WTC11 (cell line): ENCODE data around the gene CD2BP2. TPM values are rescaled to one million over a fixed set of nuclear protein-coding genes. Genes with fewer than 3 reads are reported as not detected.

Source experiments
- ATAC-seq: fragments of 200-7000 bp; cut with Tn5 transposase; 2 replicates; pipeline ENCODE4 v1.10.0; 2021; ENCODE audit warnings: mild to moderate bottlenecking, moderate library complexity
- CTCF ChIA-PET: fragments of 300-600 bp; sonication (Branson Sonifier 250); formaldehyde crosslinking; loops from one replicate; lab custom pipeline; 2021; ENCODE audit warnings: antibody characterized with exemption; lab: Charles Lee
- POLR2A ChIA-PET: fragments of 350-600 bp; sonication (Branson Sonifier 250); formaldehyde crosslinking; loops from one replicate; lab custom pipeline; 2021; ENCODE audit warnings: antibody characterized with exemption; lab: Charles Lee
- DNase-seq: peaks from one replicate; pipeline ENCODE4 v3.0.0; 2021; ENCODE audit warnings: low spot score
- H3K27ac Mint-ChIP-seq: 2 replicates; pipeline ENCODE4 v1.8.0; 2021; ENCODE audit warnings: mixed read lengths
- H3K27me3 Mint-ChIP-seq: 2 replicates; pipeline ENCODE4 v1.8.0; 2021; ENCODE audit warnings: low read depth, mild to moderate bottlenecking, moderate library complexity, mixed read lengths
- H3K36me3 Mint-ChIP-seq: 2 replicates; pipeline ENCODE4 v1.8.0; 2021; ENCODE audit warnings: mixed read lengths
- H3K4me1 Mint-ChIP-seq: 2 replicates; pipeline ENCODE4 v1.8.0; 2022; ENCODE audit warnings: mixed read lengths
- H3K4me3 Mint-ChIP-seq: 2 replicates; pipeline ENCODE4 v1.8.0; 2021; ENCODE audit warnings: mild to moderate bottlenecking, moderate library complexity, mixed read lengths
- H3K9me3 Mint-ChIP-seq: 2 replicates; pipeline ENCODE4 v1.8.0; 2021; ENCODE audit warnings: mixed read lengths
- ATF6 ChIP-seq: sonication (generic); formaldehyde crosslinking; IDR thresholded peaks from 2 replicates; pipeline ENCODE4 v1.8.1; 2023; ENCODE audit warnings: mild to moderate bottlenecking, missing genetic modification reagents
- CBFB ChIP-seq: sonication (generic); formaldehyde crosslinking; IDR thresholded peaks from 2 replicates; pipeline ENCODE4 v1.8.1; 2022; ENCODE audit warnings: mild to moderate bottlenecking, low read depth, missing genetic modification reagents
- ELF4 ChIP-seq: sonication (generic); formaldehyde crosslinking; IDR thresholded peaks from 2 replicates; pipeline ENCODE4 v1.8.1; 2022; ENCODE audit warnings: low read depth, mild to moderate bottlenecking, moderate library complexity, missing genetic modification reagents
- ERG ChIP-seq: fragments of 250-450 bp; sonication (Bioruptor Pico); IDR thresholded peaks from 2 replicates; pipeline ENCODE4 v1.8.0; 2021; ENCODE audit warnings: mild to moderate bottlenecking
- FOXJ3 ChIP-seq: sonication (generic); formaldehyde crosslinking; IDR thresholded peaks from 2 replicates; pipeline ENCODE4 v1.9.0; 2021; ENCODE audit warnings: missing genetic modification reagents, mild to moderate bottlenecking, borderline replicate concordance
- FOXP1 ChIP-seq: sonication (generic); formaldehyde crosslinking; IDR thresholded peaks from 2 replicates; pipeline ENCODE4 v1.8.0; 2022; ENCODE audit warnings: missing genetic modification reagents, mild to moderate bottlenecking, moderate library complexity, borderline replicate concordance
- IRF1 ChIP-seq: sonication (generic); formaldehyde crosslinking; IDR thresholded peaks from 2 replicates; pipeline ENCODE4 v1.8.0; 2023; ENCODE audit warnings: missing genetic modification reagents
- JAZF1 ChIP-seq: fragments of 250-450 bp; sonication (Bioruptor Pico); IDR thresholded peaks from 2 replicates; pipeline ENCODE4 v1.9.0; 2021; ENCODE audit warnings: moderate library complexity, mild to moderate bottlenecking, inconsistent platforms
- KAT7 ChIP-seq: sonication (generic); formaldehyde crosslinking; IDR thresholded peaks from 2 replicates; pipeline ENCODE4 v1.8.1; 2023; ENCODE audit warnings: missing genetic modification reagents, mild to moderate bottlenecking, borderline replicate concordance
- NR1H2 ChIP-seq: sonication (generic); formaldehyde crosslinking; IDR thresholded peaks from 2 replicates; pipeline ENCODE4 v1.9.0; 2021; ENCODE audit warnings: mild to moderate bottlenecking, moderate library complexity, missing genetic modification reagents
- OVOL2 ChIP-seq: fragments of 250-450 bp; sonication (Bioruptor Pico); IDR thresholded peaks from 2 replicates; pipeline ENCODE4 v1.9.0; 2021; ENCODE audit warnings: mild to moderate bottlenecking, borderline replicate concordance
- STAT6 ChIP-seq: sonication (generic); formaldehyde crosslinking; conservative IDR thresholded peaks from 2 replicates; pipeline ENCODE4 v1.8.1; 2023; ENCODE audit warnings: mild to moderate bottlenecking, low read depth, missing genetic modification reagents, moderate library complexity
- TCF7 ChIP-seq: sonication (generic); formaldehyde crosslinking; IDR thresholded peaks from 2 replicates; pipeline ENCODE4 v1.8.0; 2022; ENCODE audit warnings: mild to moderate bottlenecking, low read depth, missing genetic modification reagents, moderate library complexity
- TP53 ChIP-seq: sonication (generic); formaldehyde crosslinking; IDR thresholded peaks from 2 replicates; pipeline ENCODE4 v1.8.1; 2023; ENCODE audit warnings: mild to moderate bottlenecking, missing genetic modification reagents
- USF1 ChIP-seq: sonication (generic); formaldehyde crosslinking; IDR thresholded peaks from 2 replicates; pipeline ENCODE4 v1.8.0; 2022; ENCODE audit warnings: mild to moderate bottlenecking, missing genetic modification reagents
- ZBTB21 ChIP-seq: sonication (generic); formaldehyde crosslinking; IDR thresholded peaks from 2 replicates; pipeline ENCODE4 v1.8.1; 2023; ENCODE audit warnings: mild to moderate bottlenecking, missing genetic modification reagents, borderline replicate concordance
- ZNF121 ChIP-seq: sonication (generic); formaldehyde crosslinking; IDR thresholded peaks from 2 replicates; pipeline ENCODE4 v1.8.0; 2023; ENCODE audit warnings: missing genetic modification reagents
- ZNF281 ChIP-seq: sonication (generic); formaldehyde crosslinking; IDR thresholded peaks from 2 replicates; pipeline ENCODE4 v1.8.0; 2023; ENCODE audit warnings: mild to moderate bottlenecking, missing genetic modification reagents
- ZNF396 ChIP-seq: fragments of 250-450 bp; sonication (Bioruptor Pico); IDR thresholded peaks from 2 replicates; pipeline ENCODE4 v1.8.0; 2021; ENCODE audit warnings: mild to moderate bottlenecking, moderate library complexity, borderline replicate concordance
- total RNA-seq: library from RNA; stranded (reverse); gene quantifications from 3 replicates; pipeline ENCODE4 v1.2.3, GENCODE V29; 2021

CD2BP2 gene
- total RNA-seq, 1 experiment from 2014 or later: 56.6 TPM

- ATAC-seq (no peak), DNase-seq (no peak)
- Mint-ChIP-seq H3K9me3 (no peaks in the 10 kb centered on the region), H3K36me3 (peaks cover 35% of the 10 kb centered on the region), H3K4me3 (peak overlapping the region; percentile 48), H3K27ac (no peak overlapping the region), H3K4me1 (peaks cover 21% of the 10 kb centered on the region), H3K27me3 (no peaks in the 10 kb centered on the region; the same call in 1 of the 2 replicates)
- CTCF ChIA-PET: interaction anchor here (0.7 to 5.0 kb wide), 4 partner anchors 18 to 263 kb away, joined by 3 to 28 read pairs (median 8); partner anchors contain the start of gene TBC1D10B
- no peak for TF ChIP-seq ZBTB21 (CRISPR knock-in tag)
- no peak for TF ChIP-seq JAZF1 (CRISPR knock-in tag)
- TF ChIP-seq FOXP1 (CRISPR knock-in tag): no peak
- TF ChIP-seq ERG (CRISPR knock-in tag): no peak
- TF ChIP-seq OVOL2: no peak
- TF ChIP-seq NR1H2: no peak
- no peak for TF ChIP-seq FOXJ3 (CRISPR knock-in tag)
- no peak for TF ChIP-seq ELF4 (CRISPR knock-in tag)
- TF ChIP-seq ZNF396 (CRISPR knock-in tag): no peak
- no peak for TF ChIP-seq STAT6
- no peak for TF ChIP-seq USF1 (CRISPR knock-in tag)
- TF ChIP-seq IRF1 (CRISPR knock-in tag): no peak
- no peak for TF ChIP-seq TP53 (CRISPR knock-in tag)
- TF ChIP-seq ZNF121 (CRISPR knock-in tag): no peak
- TF ChIP-seq CBFB (CRISPR knock-in tag): no peak
- TF ChIP-seq KAT7: no peak
- no peak for TF ChIP-seq TCF7
- POLR2A ChIA-PET: no interaction called here
Measured at GRCh38 chr16:30352488-30353401, 2.4 kb downstream of the CD2BP2 start.

- POLR2A ChIA-PET: no interaction called here
- no peak overlapping the region for H3K27ac Mint-ChIP-seq
- TF ChIP-seq STAT6 (no peak), ATF6 (CRISPR knock-in tag) (no peak), ZNF281 (CRISPR knock-in tag) (no peak)
Measured at GRCh38 chr16:30351586-30352419, 3.3 kb downstream of the CD2BP2 start.

More at GRCh38 chr16:30351586-30352419, 3.3 kb downstream of the CD2BP2 start:
- Mint-ChIP-seq H3K4me3 (no peak overlapping the region), H3K4me1 (peaks cover 15% of the 10 kb centered on the region), H3K27me3 (no peaks in the 10 kb centered on the region), H3K9me3 (no peaks in the 10 kb centered on the region), H3K36me3 (peaks cover 28% of the 10 kb centered on the region)
- CTCF ChIA-PET: interaction anchor here (0.9 kb wide), 1 partner anchor 264 kb away, joined by 3 read pairs; no protein-coding TSS in a partner anchor
- no peak for DNase-seq
- ATAC-seq: no peak
